NCI-H128 (cell line): ENCODE results near the gene KRT17.
"Not testable (repeated sequence)": the region's sequence is repeated elsewhere in the genome, so short reads cannot be mapped to it uniquely, and the experiment has no call there.

Experiments
- DNase-seq: peaks from one replicate; lab custom pipeline; 2025; ENCODE audit not compliant: unreplicated experiment; lab: John Stamatoyannopoulos, UW

The KRT17 gene

DNA sequence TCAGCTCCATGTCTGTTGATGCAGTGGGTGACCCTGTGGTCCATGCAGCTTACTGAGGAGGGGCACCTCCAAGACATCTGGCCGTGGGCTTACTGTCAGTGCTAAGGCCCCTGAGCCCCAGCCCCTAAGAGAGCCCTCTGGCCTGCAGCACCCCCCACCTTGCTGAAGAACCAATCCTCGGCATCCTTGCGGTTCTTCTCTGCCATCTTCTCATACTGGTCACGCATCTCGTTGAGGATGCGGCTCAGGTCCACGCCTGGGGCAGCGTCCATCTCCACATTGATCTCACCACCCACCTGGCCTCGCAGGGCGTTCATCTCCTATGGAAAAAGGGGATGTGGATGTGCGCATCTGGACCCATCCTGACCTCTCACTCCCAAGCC lies 2.9 kb downstream of the KRT17 start:
- not testable (repeated sequence) for DNase-seq

DNA sequence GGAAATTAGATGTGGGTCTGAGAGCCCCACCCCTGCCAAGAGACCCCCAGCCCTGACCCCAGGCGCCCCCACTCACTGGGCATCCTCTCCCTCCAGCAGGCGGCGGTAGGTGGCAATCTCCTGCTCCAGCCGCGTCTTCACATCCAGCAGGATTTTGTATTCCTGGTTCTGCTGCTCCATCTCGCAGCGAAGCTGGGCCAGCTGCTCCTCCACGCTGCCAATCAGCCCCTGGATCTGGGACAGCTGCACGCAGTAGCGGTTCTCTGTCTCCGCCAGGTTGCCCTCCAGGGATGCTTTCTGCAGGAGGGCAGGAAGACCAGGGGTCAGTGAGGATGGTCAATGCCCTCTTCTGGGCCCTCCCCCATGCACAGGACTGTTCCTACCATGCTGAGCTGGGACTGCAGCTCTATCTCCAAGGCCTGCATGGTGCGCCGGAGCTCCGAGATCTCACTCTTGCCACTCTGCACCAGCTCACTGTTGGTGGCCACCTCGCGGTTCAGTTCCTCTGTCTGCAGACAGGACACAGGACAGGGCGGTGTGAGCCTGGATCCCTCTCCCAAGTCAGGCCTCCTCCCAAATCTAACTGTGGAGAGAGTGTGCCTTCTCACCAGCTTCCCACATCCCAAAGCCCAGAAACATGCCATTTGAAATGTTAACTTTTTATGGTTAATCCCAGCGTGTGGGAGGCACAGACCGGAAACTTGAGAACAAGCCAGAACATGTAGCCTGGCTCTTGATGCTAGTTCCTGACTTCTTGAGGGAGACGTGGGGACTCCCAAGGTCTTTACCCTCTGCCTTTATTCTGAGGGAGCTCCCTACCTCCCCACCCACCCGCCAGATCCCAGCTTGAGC lies 3.6 kb downstream of the KRT17 start:
- no peak for DNase-seq

DNA sequence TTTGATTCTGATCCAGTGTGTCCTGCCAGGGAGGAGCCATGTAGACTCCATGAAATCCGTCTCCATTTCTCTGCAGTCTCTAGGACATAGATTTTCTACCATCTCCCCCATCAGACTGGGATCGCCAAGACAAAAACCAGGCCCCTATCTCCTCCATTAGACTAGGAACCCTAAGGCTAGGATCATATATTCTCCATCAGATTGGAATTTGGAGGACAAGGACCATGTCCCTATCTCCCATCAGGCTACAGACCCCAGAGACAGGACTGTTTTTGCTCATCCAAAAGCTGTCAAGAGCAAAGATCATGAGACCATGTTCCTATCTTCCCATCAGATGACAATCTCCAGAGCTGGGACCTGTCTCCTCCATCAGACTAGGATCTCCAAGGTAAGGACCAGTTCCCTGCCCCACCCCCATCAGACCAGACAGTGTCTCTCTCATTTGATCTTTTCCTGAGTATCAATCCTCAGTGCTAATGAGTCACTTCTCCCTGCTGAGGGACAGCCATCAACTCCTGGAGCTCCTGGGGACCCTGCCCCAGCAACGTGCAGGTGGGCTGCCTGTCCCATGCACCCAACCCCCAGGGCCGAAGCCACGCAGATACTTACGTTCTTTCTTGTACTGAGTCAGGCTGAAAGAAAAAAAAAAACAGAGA lies 4.3 kb downstream of the KRT17 start:
- not testable (repeated sequence) for DNase-seq

DNA sequence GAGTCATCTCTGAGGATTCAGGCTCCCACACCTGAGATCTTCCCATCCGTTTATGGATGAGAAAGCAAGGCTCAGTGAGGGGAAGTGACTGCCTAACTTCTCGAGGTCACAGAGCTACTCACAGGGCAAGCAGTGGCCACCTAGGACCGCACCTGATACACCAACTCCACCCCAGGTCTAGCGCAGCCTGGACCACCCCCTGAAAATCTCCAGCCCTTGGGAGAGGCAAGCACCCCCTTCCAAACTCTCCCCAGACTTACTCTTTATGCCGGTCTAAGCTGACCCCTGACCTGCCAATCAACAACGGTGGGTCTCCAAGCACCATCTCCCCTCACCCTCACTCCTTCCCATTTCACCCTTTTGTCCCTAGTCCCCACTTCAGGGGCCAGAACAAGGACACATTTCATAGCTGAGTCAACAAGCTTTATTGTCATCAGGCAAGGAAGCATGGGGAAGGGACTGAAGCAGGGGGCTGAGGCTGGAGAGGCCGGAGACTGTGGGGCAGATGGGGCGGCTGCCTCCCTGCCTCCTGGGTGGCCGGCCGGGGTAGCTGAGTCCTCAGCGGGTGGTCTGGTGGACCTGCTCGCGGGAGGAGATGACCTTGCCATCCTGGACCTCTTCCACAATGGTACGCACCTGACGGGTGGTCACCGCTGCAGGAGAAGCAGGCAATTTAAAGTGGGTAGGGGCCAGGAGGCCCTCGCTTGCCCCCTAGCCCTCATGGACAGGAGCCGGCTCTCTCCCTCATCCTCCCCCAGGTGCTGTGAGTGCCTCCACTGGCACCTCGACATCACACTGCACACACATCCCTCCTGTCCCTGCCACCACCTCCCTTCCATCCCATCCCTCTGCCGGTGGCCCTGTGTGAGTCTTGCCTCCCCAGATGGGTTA lies 5.1 kb downstream of the KRT17 start:
- DNase-seq = no peak

- no peak for DNase-seq
Measured at GRCh38 chr17:41618341-41619035, 5.9 kb downstream of the KRT17 start.

- no peak for DNase-seq
Measured at GRCh38 chr17:41617698-41618097, 6.7 kb downstream of the KRT17 start.

DNA sequence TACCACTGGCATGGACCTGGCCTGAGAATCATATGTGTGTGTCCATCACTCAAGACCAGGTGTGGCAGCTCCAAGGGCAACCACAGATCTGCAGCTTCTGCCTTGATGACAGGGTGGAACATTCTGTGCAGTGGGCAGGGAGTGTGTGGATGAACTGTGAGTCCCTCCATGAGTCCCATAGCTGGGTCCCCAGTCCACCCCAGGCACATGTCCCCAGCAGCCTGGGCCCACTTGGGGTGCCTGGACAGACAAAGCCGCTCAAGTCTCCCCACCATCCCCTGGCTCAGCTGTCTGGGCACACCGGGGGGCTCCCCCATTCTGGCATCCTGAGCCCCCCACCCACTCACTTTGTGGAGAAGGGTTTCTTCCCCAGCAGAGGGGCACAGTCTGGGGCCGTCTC lies 7.2 kb downstream of the KRT17 start:
- DNase-seq = no peak

DNA sequence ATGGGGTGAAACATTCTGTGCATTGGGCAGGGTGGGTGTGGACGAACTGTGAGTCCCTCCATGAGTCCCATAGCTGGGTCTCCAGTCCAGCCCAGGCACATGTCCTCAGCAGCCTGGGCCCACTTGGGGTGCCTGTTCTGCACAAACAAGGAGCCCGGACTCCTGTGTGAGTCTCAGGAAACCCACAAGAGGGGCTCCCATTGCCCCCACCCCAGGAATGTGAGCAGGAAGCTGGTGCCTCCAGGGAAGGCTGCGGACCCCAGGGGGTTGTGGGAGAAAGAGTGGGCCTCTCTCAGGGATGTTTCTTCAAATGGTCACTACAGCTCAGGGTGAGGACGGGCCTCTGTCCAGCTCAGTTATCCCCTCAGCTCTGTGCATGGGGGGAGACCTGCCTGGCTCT lies 7.9 kb downstream of the KRT17 start:
- DNase-seq = not testable (repeated sequence)

DNA sequence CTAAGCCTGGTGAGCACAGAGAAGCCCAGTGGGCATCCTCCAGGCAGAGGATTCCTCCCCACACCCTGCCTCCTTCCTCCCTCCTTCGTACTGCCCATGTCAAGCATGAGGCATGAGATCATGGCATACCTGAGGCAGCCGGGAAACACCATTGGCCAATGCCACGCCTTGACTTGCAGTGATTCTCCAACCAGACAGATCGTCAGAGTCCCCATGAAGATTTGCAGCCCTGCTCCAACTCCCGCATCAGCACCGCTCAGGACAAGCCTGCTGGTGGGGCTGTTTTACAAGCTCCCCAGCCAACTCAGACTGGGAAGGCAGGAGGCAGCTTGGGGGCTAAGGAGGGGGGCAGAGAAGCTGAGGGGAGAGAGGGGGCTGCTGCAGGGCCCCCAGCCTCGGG lies 8.9 kb downstream of the KRT17 start:
- DNase-seq = no peak

DNA sequence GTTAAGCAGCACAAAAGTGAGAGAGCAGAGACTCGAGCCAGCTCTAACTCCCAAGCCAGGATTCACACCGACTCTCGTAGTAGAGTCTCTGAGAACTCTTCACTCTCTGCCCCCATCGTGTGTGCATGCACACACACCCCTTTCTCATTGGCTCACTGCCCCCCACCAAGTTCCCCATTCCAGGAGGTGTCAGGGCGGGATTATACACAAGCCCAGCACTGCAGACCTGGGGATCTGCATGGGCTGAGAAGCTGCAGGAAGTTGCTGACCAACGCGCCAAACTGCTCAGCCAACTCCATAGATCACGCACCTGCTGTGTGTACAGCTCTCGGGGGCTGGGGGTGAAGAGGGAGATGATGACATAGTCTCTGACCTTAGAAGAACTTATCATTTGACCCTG lies 9.6 kb downstream of the KRT17 start:
- not testable (repeated sequence) for DNase-seq

GRCh38 chr17:41614098-41614497 lies 10.3 kb downstream of the KRT17 start:
- no peak for DNase-seq

GRCh38 chr17:41613277-41614082 lies 10.9 kb downstream of the KRT17 start:
- no peak for DNase-seq

DNA sequence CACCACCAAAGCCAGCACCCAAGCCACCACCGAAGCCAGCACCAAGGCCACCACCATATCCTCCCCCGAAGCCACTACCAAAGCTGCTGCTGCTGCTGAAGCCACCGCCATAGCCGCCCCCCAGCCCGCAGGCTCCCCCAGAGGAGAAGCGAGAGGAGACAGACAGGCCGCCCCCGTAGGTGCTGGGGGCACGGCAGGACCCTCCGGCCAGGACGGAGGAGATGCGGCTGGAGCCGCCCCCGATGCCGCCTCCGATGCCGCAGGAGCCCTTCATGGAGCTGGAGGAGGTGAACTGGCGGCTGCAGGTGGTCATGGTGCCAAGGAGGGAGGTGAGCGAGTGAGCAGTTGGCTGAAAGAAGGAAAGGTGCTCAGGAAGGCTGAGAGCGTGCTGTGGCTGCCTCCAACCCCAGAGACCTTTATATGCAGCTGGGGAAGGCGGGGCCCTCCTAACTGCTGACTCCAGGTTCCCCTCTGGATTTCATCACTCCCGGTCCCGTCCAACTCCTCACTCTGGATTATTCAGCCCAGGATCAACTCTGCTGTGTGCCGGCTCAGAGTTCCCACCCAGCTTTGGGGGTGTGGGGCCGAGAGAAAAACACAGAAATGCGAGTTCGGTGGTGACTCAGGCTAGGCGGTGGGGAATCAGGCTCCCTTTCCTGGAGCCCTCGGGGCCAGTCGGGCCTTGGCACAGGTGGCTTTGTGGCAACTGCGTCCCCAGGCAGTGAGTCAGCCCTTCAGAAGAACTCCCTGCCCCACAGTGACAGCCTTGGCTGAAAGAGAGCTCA lies 11.8 kb downstream of the KRT17 start, which contains the start of gene KRT16:
Gene KRT16, minus strand, starts transcription at position 392 of the 785 bp plus-strand sequence. Its CDS starts 79 bp downstream, at position 313.
- not testable (repeated sequence) for DNase-seq

DNA sequence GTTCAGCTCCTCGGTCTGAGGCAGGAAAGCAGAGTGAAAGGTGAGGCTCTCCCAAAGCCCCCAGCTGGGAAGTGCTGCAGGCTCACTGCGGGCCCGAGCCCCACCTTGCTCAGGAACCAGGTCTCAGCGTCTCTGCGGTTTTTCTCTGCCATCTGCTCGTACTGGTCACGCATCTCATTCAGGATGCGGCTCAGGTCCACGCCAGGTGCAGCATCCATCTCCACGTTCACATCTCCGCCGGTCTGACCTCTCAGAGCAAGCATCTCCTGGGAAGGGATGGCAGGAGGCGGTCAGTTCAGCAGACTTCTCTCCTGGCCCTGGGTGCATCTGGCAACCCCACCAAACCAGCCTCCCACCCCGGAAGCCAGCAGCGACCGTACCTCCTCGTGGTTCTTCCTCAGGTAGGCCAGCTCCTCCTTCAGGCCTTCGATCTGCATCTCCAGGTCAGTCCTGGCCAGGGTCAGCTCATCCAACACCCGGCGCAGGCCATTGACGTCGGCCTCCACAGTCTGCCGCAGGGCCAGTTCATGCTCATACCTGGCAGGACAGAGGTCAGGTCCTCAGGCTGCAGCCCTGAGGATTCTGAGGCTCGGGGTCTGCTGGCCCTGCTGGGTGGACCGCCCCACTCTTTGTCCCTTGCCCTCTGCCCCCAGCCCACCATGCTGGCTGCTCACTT lies 13.3 kb downstream of the KRT17 start:
- DNase-seq = no peak

GRCh38 chr17:41610061-41610517 lies 14.3 kb downstream of the KRT17 start:
- DNase-seq = not testable (repeated sequence)

GRCh38 chr17:41606930-41607329 lies 17.4 kb downstream of the KRT17 start:
- DNase-seq = not testable (repeated sequence)

DNA sequence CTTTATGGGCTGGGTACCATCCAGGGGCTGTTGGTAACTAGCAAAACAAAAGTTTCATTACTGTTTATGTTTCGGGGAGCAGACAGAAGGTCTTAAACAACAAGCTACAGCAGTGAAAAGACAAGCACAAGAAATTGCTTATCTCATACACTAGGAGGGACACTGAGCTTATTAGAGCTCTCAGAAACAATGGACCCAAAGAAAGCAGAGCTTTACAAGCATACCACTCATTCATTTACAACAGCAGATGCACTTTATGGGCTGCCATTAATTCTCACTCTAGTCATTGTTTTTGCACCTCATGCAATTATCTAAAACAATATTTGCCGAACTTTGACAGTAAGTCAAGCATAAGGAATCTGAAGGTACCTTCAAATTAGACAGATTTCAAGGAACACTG lies 21.9 kb downstream of the KRT17 start:
- DNase-seq = no peak

GRCh38 chr17:41600318-41600717 lies 24.1 kb downstream of the KRT17 start:
- no peak for DNase-seq
